Measurements from ENCODE around the gene AFAP1L1.

Gene AFAP1L1

GRCh38 chr5:149344151-149344550 lies 72.5 kb downstream of the AFAP1L1 start:
- H3K4me3 ChIP-seq (ENCODE audit: low read depth, low read length): no peak overlapping the region

GRCh38 chr5:149345147-149345891 lies 73.7 kb downstream of the AFAP1L1 start, which contains the start of gene GRPEL2:
GRPEL2 (plus strand) TSS chr5:149345499; CDS start chr5:149345540, 41 bp downstream.
- H3K4me3 ChIP-seq (ENCODE audit: low read depth, low read length): peak within 1 kb of the TSS; percentile 96

- H3K4me3 ChIP-seq (ENCODE audit: low read depth, low read length): peak overlapping the region; percentile 96
These were observed 74.2 kb downstream of the AFAP1L1 start for GRCh38 chr5:149345892-149346222.

GRCh38 chr5:149348518-149348917 lies 76.9 kb downstream of the AFAP1L1 start:
- no peak overlapping the region for H3K4me3 ChIP-seq (ENCODE audit: low read depth, low read length)

GRCh38 chr5:149349382-149349781 lies 77.7 kb downstream of the AFAP1L1 start:
- H3K4me3 ChIP-seq (ENCODE audit: low read depth, low read length): no peak overlapping the region

- no peak overlapping the region for H3K4me3 ChIP-seq (ENCODE audit: low read depth, low read length)
These were observed 80.5 kb downstream of the AFAP1L1 start for GRCh38 chr5:149352169-149352568.

GRCh38 chr5:149353911-149354310 lies 82.3 kb downstream of the AFAP1L1 start:
- H3K4me3 ChIP-seq (ENCODE audit: low read depth, low read length): no peak overlapping the region

- no peak overlapping the region for H3K4me3 ChIP-seq (ENCODE audit: low read depth, low read length)
These were observed 84.0 kb downstream of the AFAP1L1 start for GRCh38 chr5:149355688-149356087.

GRCh38 chr5:149356391-149356790 lies 84.7 kb downstream of the AFAP1L1 start:
- no peak overlapping the region for H3K4me3 ChIP-seq (ENCODE audit: low read depth, low read length)

- H3K4me3 ChIP-seq (ENCODE audit: low read depth, low read length): peak within 1 kb of the TSS; percentile 79
These were observed 86.0 kb downstream of the AFAP1L1 start, which contains the start of gene PCYOX1L for GRCh38 chr5:149357370-149358293. PCYOX1L (plus strand) TSS chr5:149358046; CDS start chr5:149358069, 23 bp downstream.

- peak overlapping the region; percentile 79 for H3K4me3 ChIP-seq (ENCODE audit: low read depth, low read length)
These were observed 86.6 kb downstream of the AFAP1L1 start for GRCh38 chr5:149358294-149358651.

- H3K4me3 ChIP-seq (ENCODE audit: low read depth, low read length): no peak overlapping the region
These were observed 87.3 kb downstream of the AFAP1L1 start for GRCh38 chr5:149358868-149359495.

GRCh38 chr5:149360272-149360671 lies 88.6 kb downstream of the AFAP1L1 start:
- H3K4me3 ChIP-seq (ENCODE audit: low read depth, low read length): no peak overlapping the region

GRCh38 chr5:149362541-149362940 lies 90.9 kb downstream of the AFAP1L1 start:
- H3K4me3 ChIP-seq (ENCODE audit: low read depth, low read length): no peak overlapping the region

- H3K4me3 ChIP-seq (ENCODE audit: low read depth, low read length): no peak overlapping the region
These were observed 91.7 kb downstream of the AFAP1L1 start for GRCh38 chr5:149363358-149363757.

GRCh38 chr5:149363936-149364335 lies 92.3 kb downstream of the AFAP1L1 start:
- no peak overlapping the region for H3K4me3 ChIP-seq (ENCODE audit: low read depth, low read length)

GRCh38 chr5:149364719-149365118 lies 93.1 kb downstream of the AFAP1L1 start:
- H3K4me3 ChIP-seq (ENCODE audit: low read depth, low read length): no peak overlapping the region

GRCh38 chr5:149365418-149365817 lies 93.8 kb downstream of the AFAP1L1 start:
- no peak overlapping the region for H3K4me3 ChIP-seq (ENCODE audit: low read depth, low read length)

GRCh38 chr5:149366169-149366729 lies 94.6 kb downstream of the AFAP1L1 start:
- H3K4me3 ChIP-seq (ENCODE audit: low read depth, low read length): no peak overlapping the region

GRCh38 chr5:149367249-149367971 lies 95.8 kb downstream of the AFAP1L1 start:
- H3K4me3 ChIP-seq (ENCODE audit: low read depth, low read length): no peak overlapping the region
